Fibroblast of peridontal ligament (primary cell): ENCODE data around the gene ACOT6.
A peak's percentile ranks its signal among the peaks of the same experiment; 100 is the strongest.
"Not testable (repeated sequence)": the region's sequence is repeated elsewhere in the genome, so short reads cannot be mapped to it uniquely, and the experiment has no call there.

ENCODE experiments used
- DNase-seq: peaks from one replicate; pipeline ENCODE4 v3.0.0-alpha.2; 2010; ENCODE audit errors: extremely low read depth

The ACOT6 gene

GRCh38 chr14:73612339-73613045 lies at the start of gene ACOT6:
Gene ACOT6, plus strand, starts transcription at chr14:73612517. Its CDS starts 55 bp downstream, at chr14:73612572.
- DNase-seq = peak; percentile 58

- not testable (repeated sequence) for DNase-seq
These were observed 49.6 kb upstream of the ACOT6 start for GRCh38 chr14:73562696-73563095.

- DNase-seq = not testable (repeated sequence)
These were observed 45.9 kb upstream of the ACOT6 start for GRCh38 chr14:73566431-73566830.

GRCh38 chr14:73566935-73567334 lies 45.4 kb upstream of the ACOT6 start:
- not testable (repeated sequence) for DNase-seq

- DNase-seq = no peak
These were observed 45.0 kb upstream of the ACOT6 start for GRCh38 chr14:73567358-73567757.

- DNase-seq = peak; percentile 54
These were observed 44.1 kb upstream of the ACOT6 start for GRCh38 chr14:73567951-73568885.

- not testable (repeated sequence) for DNase-seq
These were observed 43.5 kb upstream of the ACOT6 start for GRCh38 chr14:73568886-73569184.

- peak; percentile 95 for DNase-seq
These were observed 42.9 kb upstream of the ACOT6 start, which contains the start of gene ACOT2 for GRCh38 chr14:73569185-73569958. Gene ACOT2, plus strand, starts transcription at chr14:73569213. Its CDS starts 28 bp downstream, at chr14:73569241.

GRCh38 chr14:73570913-73571312 lies 41.4 kb upstream of the ACOT6 start:
- DNase-seq = peak; percentile 12

GRCh38 chr14:73573034-73573433 lies 39.3 kb upstream of the ACOT6 start:
- not testable (repeated sequence) for DNase-seq

- DNase-seq = not testable (repeated sequence)
These were observed 38.6 kb upstream of the ACOT6 start for GRCh38 chr14:73573740-73574139.

GRCh38 chr14:73574251-73574650 lies 38.1 kb upstream of the ACOT6 start:
- DNase-seq = not testable (repeated sequence)

- DNase-seq = no peak
These were observed 35.9 kb upstream of the ACOT6 start for GRCh38 chr14:73576391-73576790.

GRCh38 chr14:73577214-73577613 lies 35.1 kb upstream of the ACOT6 start:
- not testable (repeated sequence) for DNase-seq

- DNase-seq = not testable (repeated sequence)
These were observed 30.0 kb upstream of the ACOT6 start for GRCh38 chr14:73582102-73582979.

GRCh38 chr14:73588695-73589094 lies 23.6 kb upstream of the ACOT6 start:
- no peak for DNase-seq

- DNase-seq = no peak
These were observed 23.2 kb upstream of the ACOT6 start for GRCh38 chr14:73589116-73589515.

GRCh38 chr14:73590673-73591004 lies 21.7 kb upstream of the ACOT6 start:
- DNase-seq = not testable (repeated sequence)

- DNase-seq = peak; percentile 24
These were observed 20.4 kb upstream of the ACOT6 start, which contains the start of gene ACOT4 for GRCh38 chr14:73591690-73592449. Gene ACOT4, plus strand, starts transcription at chr14:73591873. Its CDS starts 87 bp downstream, at chr14:73591960.

- DNase-seq = no peak
These were observed 17.8 kb upstream of the ACOT6 start for GRCh38 chr14:73594491-73594890.
